SK-N-MC (cell line): ENCODE measurements around the gene NCBP3.

ENCODE experiments used
- EZH2 ChIP-seq: fragments of 200-600 bp; sonication (generic); IDR thresholded peaks from one replicate; pipeline ENCODE4 v1.6.1; 2017; ENCODE audit warnings: antibody characterized with exemption
- FOXP2 ChIP-seq: optimal IDR thresholded peaks from 2 replicates; pipeline ENCODE3; 2011; ENCODE audit warnings: mild to moderate bottlenecking, moderate library complexity; ENCODE audit not compliant: insufficient read depth; ENCODE audit errors: extremely low read length, control extremely low read depth
- POLR2AphosphoS5 ChIP-seq: IDR thresholded peaks from 2 replicates; pipeline ENCODE4 v1.6.1; 2012; ENCODE audit warnings: mild to moderate bottlenecking, low read depth, low read length, borderline replicate concordance

DNA sequence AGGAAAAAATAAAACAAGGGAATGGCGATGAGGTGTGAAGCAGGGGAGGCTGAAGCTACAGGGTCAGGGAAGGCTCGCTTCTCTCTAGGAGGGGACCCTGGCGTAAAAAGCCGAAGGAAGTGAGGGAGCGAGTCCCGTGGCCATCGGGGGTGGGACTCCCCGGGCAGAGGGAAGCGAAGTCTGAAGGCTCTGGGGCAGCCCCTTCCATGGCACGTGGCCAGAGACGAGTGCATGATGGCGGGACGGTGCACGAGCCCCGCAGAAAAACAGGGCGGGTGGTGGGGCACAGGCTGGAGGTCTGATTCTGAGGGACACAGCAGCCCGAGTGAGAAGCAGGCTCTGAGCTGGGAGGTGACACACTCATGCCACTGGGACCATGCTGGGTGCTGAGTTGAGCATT is 21.1 kb upstream of the NCBP3 start:
- TF ChIP-seq POLR2AphosphoS5 (no peak), EZH2 (no peak), FOXP2 (no peak)
